Parathyroid adenoma (tissue), 2 donors: ENCODE measurements around the gene SOCS3.

ENCODE experiments used
- H2AFZ ChIP-seq: fragments of 300-600 bp; sonication (generic); one replicate; pipeline ENCODE4 v1.7.0; 2017; ENCODE audit warnings: antibody characterized with exemption, mild to moderate bottlenecking
- H3K27ac ChIP-seq: fragments of 300-600 bp; sonication (generic); one replicate; pipeline ENCODE4 v1.7.0; 2017
- H3K27me3 ChIP-seq: fragments of 300-600 bp; sonication (generic); one replicate; pipeline ENCODE4 v1.7.0; 2017; ENCODE audit warnings: low read length; ENCODE audit not compliant: control insufficient read depth, insufficient read depth
- H3K36me3 ChIP-seq: fragments of 300-600 bp; sonication (generic); one replicate; pipeline ENCODE4 v1.7.0; 2017; ENCODE audit warnings: low read length; ENCODE audit not compliant: control insufficient read depth, insufficient read depth
- H3K4me1 ChIP-seq: fragments of 300-600 bp; sonication (generic); one replicate; pipeline ENCODE4 v1.7.0; 2017; ENCODE audit warnings: control low read depth
- H3K4me2 ChIP-seq: fragments of 300-600 bp; sonication (generic); one replicate; pipeline ENCODE4 v1.7.0; 2017; ENCODE audit warnings: low read length
- H3K4me3 ChIP-seq: fragments of 300-600 bp; sonication (generic); one replicate; pipeline ENCODE4 v1.7.0; 2017; ENCODE audit warnings: low read depth, low read length
- H3K79me2 ChIP-seq: fragments of 300-600 bp; sonication (generic); one replicate; pipeline ENCODE4 v1.7.0; 2017; ENCODE audit warnings: control low read depth
- H3K9ac ChIP-seq: fragments of 300-600 bp; sonication (generic); one replicate; pipeline ENCODE4 v1.7.0; 2017; ENCODE audit warnings: mild to moderate bottlenecking
- H3K9me3 ChIP-seq: fragments of 300-600 bp; sonication (generic); one replicate; pipeline ENCODE4 v1.7.0; 2017; ENCODE audit warnings: low read length; ENCODE audit not compliant: control insufficient read depth
- CTCF ChIP-seq: fragments of 300-600 bp; sonication (generic); IDR thresholded peaks from one replicate; pipeline ENCODE4 v1.7.0; 2017; ENCODE audit warnings: antibody characterized with exemption, mild to moderate bottlenecking
- donor health status: primary hyperparathyroidism.

Gene SOCS3

GRCh38 chr17:78306913-78307312 is 53.0 kb downstream of the SOCS3 start:
- no peaks in the 10 kb centered on the region for H3K9me3 ChIP-seq
- no peak overlapping the region for H3K9ac ChIP-seq
- no peak overlapping the region for H3K4me3 ChIP-seq
- no peaks in the 10 kb centered on the region for H3K27me3 ChIP-seq
- no peak overlapping the region for H2AFZ ChIP-seq
- no peak for TF ChIP-seq CTCF
- no peaks in the 10 kb centered on the region for H3K36me3 ChIP-seq
- no peak overlapping the region for H3K4me2 ChIP-seq
- no peak overlapping the region for H3K27ac ChIP-seq
- no peaks in the 10 kb centered on the region for H3K79me2 ChIP-seq
- H3K4me1 ChIP-seq, result peaks cover 4% of the 10 kb centered on the region
